Stimulated activated CD8-positive, alpha-beta memory T cell treated with anti-CD3 and anti-CD28 coated beads, Interleukin-7, amount 100 ng/mL, for 24 hours (primary cell): ENCODE measurements around the gene TEX50.
"Not testable (repeated sequence)": the region's sequence is repeated elsewhere in the genome, so short reads cannot be mapped to it uniquely, and the experiment has no call there.

ENCODE experiments used
- DNase-seq: peaks from one replicate; pipeline ENCODE4 v3.0.0-alpha.2; 2020; ENCODE audit warnings: low read depth

TEX50 gene

GRCh38 chr1:173635116-173635515 is at the start of gene TEX50:
Gene TEX50, plus strand, starts transcription at chr1:173635338. Its CDS starts 184 bp downstream, at chr1:173635522.
- no peak for DNase-seq

- DNase-seq, result no peak
These were observed 44.6 kb upstream of the TEX50 start for GRCh38 chr1:173590557-173590956.

- not testable (repeated sequence) for DNase-seq
These were observed 44.0 kb upstream of the TEX50 start for GRCh38 chr1:173591138-173591537.

DNA sequence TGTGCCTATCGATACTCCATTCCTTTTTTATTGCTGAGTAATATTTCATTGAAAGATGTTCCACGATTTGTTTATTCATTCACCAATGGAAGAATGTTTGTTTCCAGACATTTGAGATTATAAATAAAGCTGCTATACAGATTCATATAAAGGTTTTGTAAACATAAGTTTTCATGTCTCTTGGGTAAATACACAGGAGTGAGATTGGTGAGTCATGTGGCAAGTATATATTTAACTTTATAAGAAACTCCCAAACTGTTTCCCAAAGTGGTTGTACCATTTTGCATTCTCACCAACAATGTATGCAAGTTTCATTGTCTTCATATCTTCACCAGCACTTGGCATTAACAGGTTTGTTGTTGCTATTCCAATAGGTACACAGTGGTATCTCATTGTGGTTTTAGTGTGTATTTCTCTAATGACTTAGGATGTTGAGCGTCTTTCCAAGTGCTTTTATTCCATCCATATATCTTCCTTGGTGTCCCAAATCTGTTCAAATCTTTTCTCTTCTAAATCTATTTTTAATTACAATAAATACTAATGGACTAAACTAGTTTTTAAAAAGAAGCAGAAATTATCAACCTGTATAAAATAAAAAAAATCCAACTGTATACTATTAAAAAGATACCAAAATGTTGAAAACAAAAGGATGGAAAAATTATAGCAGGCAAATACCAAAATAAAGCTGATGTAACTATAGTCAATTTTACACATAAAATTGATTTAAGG is 38.9 kb upstream of the TEX50 start:
- DNase-seq, result no peak

DNA sequence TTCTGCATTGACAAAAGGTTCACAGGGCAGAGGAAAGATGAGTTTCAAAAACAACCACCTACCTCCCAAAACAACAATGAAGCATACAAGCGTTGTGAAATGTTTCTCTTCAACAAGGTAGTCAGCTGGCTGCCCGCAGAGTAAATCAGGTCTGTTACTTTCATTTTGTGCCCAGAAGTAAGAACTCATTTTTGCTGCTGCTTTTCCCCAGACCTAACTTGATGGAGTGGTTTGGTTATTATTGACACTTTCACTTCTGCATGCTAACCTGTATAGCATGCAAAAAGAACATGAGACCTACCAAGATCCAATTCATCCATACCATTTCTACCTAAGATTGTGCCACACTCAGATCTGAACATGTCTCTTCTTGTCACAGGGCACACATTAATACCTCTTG is 33.5 kb upstream of the TEX50 start:
- no peak for DNase-seq

- no peak for DNase-seq
These were observed 32.0 kb upstream of the TEX50 start, which contains the start of gene SLC9C2 for GRCh38 chr1:173603056-173603591. Gene SLC9C2, minus strand, starts transcription at chr1:173603072. Its CDS starts 1,296 bp downstream, at chr1:173601776.

DNA sequence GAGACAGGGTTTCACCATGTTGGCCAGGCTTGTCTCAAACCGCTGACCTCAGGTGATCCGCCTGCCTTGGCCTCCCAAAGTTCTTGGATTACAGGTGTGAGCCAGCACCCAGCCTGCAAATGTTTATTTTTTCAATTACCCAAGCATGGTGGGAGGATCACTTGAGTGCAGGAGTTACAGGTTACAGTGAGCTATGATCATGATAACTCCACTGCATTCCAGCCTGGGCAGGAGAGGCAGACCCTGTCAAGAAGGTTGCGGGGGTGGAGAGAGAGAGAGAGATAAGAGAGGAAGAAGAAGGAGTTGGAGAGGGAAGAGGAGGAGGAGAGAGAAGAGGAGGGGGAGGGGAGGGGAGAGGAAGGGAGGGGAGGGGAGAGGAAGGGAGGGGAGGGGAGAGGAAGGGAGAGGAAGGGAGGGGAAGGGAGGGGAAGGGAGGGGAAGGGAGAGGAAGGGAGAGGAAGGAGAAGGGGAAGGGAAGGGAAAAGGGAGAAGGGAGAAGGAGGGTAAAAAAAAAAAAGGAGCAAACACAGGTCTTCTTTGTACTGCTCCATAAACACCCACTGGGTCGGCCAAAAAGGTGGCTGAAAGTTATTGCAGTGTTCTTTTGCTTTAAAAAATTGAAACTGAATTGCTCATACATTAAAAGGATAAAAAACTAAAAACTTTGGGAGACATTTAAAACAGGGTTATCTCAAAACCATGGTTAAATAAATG is 26.5 kb upstream of the TEX50 start:
- DNase-seq, result no peak

GRCh38 chr1:173613086-173613485 is 22.1 kb upstream of the TEX50 start:
- not testable (repeated sequence) for DNase-seq

DNA sequence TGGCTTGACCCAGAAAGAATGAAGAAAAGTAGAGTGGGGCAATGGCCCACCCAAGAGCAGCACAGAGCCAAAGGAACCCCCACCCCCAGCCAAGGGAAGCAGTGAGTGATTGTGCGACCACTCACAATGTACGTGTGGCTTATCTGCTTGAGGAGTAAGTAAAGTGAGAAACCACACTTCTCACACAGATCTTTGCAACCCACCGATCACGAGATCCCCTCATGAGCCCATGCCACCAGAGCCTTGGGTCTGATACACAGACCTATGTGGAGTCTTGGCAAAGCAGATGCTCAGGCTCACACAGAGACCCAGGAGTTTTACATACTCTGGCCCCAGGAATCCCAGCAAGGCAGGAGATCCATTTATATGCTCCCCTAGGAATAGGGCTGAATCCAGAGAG is 18.3 kb upstream of the TEX50 start:
- DNase-seq, result no peak

DNA sequence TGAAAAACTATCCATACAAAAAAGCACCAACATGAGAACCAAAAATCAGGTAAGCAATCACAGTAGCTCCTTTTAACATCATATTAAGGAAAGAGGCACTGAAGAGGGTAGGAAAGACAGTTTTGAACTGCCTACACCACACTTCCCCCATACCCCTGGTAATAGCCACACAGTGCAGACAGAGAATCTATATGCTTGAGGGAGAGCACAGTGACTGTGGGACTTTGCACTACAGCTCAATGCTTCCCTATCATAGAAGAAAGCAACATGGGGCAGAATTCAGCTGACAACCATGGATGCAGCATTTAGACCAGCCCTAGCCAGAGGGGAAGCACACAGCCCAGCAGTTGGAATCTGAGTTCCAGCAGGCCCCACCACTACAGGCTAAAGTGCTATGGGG is 7.9 kb upstream of the TEX50 start:
- no peak for DNase-seq

DNA sequence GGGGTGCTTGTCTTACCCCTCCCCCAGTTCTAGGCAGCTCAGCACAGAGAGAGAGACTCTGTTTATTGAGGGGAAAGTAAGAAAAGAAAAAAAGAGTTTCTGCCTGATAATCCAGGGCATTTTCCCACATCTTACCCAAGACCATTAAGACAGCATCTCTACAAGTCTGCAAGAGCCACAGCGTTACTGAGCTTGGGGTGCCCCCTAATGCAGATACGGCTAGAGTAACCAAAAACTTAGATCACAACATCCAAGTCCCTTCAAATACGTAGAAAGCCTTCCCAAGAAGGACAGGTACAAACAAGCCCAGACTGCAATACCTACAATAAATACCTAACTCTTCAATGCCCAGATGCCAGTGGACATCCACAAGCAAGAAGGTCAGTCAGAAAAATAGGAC is 6.2 kb upstream of the TEX50 start:
- DNase-seq, result no peak

- DNase-seq, result not testable (repeated sequence)
These were observed 2.3 kb downstream of the TEX50 start for GRCh38 chr1:173637236-173638042.

DNA sequence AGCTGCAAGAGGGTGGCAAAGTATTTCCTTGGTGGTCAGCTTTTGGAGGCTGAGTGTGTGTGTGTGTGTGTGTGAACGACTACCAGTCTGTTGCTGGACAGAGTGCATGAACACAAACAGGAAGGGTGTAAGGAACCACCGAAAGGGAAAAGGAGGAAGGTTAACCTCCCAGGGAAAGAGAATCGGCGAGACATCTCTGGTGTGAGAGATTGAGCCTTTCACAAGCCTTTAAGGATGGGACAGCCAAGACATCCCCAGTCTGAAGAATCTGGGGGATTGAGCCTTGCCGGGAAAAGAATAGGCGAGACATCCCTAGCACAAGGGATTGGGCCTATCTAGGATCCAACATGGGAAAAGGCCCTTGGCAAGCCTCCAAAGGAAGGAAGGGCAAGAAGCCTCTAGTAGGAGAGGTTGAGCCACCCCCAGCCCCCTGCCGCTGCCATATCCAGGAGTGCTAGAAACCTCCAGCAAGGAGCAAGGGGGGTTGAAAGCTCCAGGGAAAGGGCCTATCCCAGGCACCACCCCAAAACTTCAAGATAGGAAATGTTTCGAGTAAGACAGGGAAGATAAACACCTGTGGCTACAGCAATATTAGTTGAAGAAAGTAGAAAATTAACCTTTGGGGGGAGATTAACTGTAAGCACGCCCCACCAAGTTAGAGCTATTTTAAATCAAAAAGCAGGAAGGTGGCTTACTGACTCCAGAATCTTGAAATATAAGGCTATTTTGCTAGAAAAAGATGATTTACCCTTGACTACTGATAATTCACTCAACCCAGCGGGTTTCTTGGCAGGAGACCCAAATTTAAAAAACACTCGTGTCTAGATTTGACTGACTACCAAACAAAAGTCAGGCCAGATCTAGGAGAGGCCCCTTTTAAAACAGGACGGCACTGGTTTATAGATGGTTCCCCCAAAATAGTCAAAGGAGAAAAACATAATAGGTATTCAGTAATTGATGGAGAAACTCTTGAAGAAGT is 3.2 kb downstream of the TEX50 start:
- no peak for DNase-seq

DNA sequence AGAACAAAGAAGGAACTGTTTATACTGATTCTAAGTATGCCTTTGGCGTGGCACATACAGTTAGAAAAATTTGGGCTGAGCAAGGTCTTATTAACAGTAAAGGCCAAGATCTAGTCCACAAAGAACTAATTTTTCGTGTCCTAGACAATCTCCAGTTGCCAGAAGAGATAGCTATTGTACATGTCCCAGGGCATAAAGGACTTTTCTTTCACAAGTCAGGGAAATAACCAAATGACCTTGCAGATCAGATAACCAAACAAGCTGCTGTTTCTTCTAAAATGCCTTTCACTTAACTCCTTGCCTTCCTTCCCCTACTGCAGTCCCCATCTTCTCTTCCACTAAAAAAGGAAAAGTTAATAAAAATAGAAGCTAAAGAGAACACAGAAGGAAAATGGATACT is 4.0 kb downstream of the TEX50 start:
- no peak for DNase-seq

DNA sequence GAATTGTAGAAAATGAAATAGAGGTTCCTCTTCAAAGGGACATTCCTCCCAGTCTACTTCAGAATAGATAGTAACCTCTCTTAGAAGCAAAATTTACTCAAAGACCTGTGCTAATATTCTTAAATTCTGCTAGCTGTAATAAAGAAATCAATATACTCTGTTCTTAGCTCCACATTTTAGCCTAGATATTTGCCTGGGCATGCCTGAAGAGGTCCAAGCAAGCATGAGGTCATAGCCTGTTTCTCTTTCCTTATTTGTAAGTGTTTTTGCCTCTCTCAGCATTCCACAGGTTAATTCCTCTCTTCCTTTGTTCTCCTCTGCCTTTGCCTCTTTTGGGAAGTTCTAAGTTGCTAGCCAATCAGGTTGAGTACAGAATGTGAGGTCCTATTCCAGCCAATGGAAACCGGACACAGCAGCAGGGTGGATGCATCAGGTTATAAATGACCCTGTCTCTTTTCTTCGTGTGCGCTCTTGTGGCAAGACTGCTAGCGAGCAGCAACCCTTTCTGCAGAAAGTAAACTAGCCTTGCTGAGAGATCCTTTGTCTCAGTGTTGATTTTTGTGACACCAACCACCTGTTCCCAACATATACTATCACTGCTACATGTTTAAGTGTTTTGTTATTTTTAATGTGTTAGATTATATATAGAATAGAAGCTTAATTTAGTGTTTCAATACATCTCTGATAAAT is 7.5 kb downstream of the TEX50 start:
- not testable (repeated sequence) for DNase-seq

GRCh38 chr1:173646656-173647055 is 11.5 kb downstream of the TEX50 start:
- DNase-seq, result no peak

DNA sequence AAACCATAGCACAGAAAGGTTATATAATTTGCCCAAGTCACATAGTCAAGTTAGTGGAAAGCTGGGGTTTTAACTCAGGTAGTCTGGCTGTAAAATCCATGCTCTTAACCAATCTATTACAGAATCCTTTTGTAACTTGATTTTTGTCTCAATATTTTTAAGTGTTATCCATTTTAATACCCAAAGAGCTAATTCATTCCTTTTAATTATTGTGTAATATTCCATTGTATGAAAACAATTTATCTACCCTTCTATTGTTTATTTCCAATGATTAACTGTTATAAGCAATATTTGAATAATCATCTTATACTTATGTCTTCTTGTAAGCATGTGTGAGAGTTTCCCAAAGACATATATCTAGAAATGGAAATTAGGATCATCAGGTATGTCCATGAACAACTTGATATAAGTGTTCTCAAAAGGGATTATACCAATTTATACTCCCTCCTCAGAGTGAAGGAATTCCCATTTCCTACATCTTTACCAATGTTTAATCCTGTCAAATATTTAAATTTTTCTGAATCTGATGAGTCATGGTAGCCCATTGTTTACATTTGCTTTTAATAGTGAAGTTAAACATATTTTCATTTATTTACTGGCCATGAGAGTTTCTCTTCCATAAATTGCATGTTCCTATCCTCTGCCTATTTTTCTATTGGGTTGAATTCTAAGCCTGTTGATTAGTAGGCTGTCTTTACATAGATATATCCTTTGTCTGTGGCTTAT is 13.9 kb downstream of the TEX50 start:
- DNase-seq, result no peak

- no peak for DNase-seq
These were observed 25.2 kb downstream of the TEX50 start for GRCh38 chr1:173660306-173660705.

DNA sequence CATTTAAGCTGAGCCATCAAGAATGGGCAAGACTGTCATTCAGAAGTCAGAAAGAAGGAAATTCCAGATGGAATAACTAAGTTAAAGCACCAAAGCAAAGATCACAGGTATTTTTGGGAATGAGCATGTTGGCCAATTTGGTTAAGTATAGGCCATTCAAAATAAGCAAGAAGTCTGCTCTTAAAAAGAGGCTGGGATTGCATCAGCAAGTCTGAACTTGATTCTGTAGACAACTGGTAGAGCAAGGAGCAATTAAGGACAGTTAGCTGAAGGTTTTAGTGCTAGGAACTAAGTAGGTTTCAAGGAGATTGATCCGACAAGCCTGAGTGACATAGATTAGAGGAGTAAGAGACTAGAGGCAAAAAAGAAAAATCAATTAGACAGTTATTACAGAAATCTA is 26.1 kb downstream of the TEX50 start:
- no peak for DNase-seq

DNA sequence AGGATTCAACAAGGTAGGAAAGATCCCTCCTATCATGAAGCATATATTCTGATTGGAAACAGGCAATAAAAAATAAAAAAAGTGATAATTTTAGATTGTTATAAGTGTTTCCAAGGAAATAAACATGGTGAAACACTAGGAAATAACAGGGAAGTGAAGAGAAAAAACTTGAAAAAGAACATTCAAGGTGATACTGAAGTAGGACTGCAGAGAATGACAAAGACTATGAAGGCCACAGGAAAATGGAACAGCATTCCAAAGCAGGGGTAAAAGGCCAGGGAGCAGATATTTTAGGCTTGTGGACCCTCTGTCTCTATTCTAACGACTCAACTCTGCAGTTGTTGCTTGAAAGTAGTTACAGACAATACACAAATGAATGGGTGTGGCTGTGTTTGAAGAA is 26.6 kb downstream of the TEX50 start:
- DNase-seq, result no peak
